Umbilical cord (tissue), 2 donors: ENCODE data around the gene CFAP92. TPM values are rescaled to one million over a fixed set of nuclear protein-coding genes. Genes with fewer than 3 reads are reported as not detected.

ENCODE experiments used
- DNase-seq: peaks from one replicate; pipeline ENCODE4 v3.0.0-alpha.2; 2015; ENCODE audit warnings: low spot score
- total RNA-seq: library from RNA; depleted of rRNA; stranded (reverse); fragments of >200 nt; gene quantifications from one replicate; pipeline ENCODE4 v1.2.3, GENCODE V29; 2014; ENCODE audit warnings: low replicate concordance; ENCODE audit not compliant: insufficient read depth

The CFAP92 gene, protein sequence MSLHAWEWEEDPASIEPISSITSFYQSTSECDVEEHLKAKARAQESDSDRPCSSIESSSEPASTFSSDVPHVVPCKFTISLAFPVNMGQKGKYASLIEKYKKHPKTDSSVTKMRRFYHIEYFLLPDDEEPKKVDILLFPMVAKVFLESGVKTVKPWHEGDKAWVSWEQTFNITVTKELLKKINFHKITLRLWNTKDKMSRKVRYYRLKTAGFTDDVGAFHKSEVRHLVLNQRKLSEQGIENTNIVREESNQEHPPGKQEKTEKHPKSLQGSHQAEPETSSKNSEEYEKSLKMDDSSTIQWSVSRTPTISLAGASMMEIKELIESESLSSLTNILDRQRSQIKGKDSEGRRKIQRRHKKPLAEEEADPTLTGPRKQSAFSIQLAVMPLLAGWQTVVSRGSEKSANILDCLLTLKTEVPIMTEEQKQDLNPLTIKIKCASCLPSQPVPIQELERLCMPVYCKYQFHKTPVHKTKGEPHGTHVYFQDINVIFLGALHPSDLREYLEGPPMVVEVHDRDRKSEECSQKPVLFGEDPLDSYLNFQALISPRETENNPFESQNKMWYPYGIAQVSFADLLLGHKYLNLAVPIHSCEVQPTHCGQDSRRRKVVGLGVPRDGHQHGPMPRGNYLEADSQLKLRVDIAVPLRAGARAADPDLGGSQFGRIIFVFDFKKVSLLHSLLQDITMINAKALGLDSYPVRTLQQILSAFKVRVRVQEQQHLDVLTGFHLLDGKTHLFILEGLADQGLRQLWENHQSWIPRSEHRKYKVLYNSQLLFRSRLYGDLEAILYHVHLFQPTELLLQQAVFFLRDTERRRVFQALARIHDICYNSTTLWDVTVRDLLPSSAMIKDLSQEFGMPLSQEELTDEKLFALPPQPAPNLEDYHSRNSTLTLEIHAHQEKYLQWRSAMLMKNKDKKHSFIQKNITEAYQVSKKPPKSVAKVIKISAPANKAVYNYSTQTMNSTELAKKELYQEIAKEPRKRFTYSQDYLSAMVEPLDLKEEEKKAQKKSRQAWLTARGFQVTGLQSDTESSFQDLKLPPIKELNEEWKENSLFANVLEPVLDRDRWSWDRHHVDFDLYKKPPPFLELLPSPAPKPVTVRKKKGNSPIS
- 2.2 TPM for total RNA-seq

DNA sequence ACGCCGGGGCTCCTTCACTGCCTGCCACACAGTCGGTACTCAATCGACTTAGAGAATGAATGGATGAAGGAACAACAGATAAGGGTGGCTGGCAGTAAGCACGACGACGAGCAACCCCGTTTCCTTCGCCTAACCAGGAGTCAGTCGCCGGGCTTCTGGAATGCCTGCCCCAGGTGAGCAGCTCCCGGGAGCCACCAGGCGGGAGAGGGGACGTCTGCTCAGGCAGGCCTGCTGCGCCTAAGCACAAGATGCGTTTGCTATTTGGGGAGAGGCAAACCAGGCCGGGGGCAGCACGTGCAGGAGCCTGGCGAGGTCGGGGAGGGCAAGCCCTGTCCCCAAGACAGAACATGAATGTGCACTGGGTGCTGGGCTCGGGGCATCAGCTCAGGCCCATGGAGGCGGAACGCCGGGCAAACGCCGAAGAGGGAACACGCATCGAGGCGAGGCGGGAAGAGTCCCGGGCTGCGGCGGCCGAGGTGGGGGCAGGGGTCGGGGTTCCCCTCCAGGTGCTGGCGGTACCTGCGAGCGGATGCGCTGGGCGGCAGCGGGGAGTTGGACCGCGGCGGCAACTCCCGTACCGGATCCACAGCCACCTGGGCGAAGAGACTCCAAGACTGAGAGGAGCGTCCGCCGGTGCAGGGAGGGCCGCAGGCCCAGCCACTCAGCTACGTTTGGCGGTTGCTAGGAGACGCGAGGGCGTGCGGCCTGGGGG, at the start of gene CFAP92:
Gene CFAP92 (minus strand): TSS at position 616 of the 712 bp plus-strand sequence. CDS start 772 bp downstream, outside the sequence.
- DNase-seq: peak; percentile 82

DNA sequence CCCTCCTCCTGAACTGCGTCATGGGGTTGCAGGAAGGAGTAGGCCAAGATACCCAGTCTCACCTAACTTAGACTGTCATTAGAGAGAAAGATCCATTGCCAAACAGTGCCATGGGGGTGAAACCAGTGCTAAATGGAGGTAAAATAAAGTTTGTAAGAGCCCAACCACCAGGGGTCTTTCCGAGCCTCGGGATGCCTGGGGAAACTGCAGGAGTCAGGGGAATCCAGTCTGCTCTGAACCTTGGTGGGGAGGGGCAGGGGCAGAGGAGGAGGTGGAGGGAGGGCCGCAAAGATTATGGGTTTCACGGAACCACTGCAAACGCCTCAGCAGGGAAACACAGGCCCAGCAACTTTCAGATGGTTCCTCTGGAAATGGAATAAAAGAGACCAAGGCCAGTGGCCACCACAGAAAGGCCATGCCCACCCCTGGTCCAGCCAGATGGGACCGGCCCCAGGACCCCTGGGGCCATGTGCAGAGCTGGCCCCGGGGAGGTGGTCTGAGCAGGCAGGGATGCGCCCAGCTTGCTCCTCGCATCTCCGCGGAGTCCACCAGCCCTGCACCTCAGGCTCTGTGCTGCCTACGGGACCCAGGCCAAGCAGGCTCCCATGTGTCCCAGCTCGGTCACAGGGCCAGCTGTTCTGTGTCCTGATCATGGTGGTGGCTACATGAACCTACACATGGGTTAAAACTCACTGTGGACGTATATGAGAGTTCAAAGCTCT, 46.9 kb upstream of the CFAP92 start:
- DNase-seq: no peak

DNA sequence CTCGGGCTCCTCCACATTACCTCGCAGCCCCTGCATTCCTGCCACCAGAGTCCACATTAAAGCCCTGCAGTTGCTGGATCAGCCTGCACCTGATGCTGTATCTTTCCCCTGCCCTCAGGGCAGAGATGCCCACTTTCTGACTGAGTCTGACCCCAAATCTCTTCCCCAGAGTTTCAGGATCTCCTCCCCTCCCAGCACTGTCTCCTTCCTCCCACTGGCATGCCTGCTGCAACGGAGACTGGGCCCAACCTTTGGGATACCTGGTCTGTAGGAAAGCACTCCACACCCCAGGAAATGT, 46.1 kb upstream of the CFAP92 start:
- no peak for DNase-seq

DNA sequence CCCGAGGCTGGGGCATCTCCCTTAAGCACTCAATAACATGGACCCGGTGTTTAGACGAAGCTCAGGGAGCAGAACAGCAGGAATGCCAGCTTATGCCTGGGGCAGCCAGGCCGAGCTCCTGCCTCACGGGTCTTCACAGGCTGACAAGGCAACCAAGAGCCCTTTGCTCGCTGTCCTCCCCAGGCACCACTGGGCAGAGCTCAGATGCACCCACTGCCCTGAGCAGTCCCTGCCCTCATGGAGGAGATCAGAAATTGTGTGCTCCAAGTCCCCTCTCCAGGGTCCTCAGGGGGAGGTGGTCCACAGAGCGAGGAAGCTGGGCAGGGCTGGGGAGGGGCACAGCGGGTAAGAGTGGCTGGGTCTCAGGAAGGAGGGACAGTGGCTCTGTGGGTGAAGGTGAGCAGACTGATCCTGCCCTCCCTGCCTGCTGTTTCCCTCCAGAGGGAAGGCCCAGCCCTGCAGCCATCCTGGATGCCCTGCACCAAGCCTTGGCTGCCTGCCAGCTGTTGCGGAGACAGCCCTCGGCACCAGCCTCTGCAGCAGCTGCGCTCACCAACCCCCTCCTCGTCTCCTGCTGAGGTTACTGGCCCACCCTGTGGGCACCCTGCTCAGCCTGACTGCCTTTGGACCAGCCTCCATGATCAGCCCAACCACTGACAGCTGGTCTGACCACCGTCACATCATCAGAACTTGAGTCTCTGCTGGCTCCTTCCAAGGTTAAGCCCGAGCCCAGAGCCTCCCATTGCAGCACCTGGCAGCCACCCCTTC, 45.6 kb upstream of the CFAP92 start:
- DNase-seq: no peak

DNA sequence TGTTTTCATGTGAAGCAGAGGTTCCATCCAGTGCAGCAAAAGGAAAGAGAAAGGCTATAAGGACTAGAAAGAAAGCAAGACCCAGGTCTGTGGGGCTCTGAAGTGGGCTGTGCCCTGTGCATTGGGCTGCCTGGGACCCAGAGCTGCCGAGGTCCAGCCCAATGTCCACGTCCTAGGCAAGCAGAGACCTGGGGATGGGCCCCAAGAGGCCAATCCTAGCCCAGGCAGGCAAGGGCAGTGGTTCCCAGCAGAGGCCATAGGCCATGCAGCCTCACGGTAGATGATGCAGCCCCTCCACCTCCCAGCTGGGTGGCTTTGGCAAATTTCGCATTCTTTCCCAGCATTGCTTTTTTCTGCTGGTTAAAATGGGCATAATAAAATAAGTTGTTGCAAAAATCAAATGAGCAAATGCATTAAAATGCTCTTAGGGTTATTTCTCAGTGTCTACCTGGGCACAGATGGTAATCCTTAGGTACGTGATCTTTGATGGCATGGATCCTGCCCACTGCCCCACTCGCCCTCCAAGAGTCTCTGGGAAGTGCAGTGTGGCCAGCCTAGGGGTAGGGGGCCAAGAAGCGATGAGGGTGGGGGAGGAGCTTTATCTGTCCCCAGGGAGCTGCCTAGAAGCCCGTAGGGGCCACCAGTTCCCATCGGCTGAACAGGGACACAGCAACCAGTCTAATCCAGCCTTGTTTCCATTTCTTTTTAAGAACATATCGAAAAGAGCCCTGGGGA, 44.4 kb upstream of the CFAP92 start:
- DNase-seq: no peak

DNA sequence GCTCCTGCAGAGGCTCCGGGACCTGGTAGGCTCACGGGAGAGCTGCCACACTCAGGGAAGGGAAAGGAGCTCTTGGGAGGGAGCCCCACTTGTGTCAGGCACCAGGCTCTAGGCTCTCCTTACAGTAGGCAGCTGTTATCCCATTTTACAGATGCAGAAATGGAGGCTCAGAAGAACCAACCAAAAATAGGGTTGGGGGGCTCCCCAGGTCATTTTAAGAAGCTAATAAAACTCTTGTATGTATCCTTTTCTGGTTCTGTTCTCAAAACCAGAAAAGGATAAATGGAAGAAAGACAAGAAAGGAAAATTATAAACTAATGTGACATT, 43.2 kb upstream of the CFAP92 start:
- no peak for DNase-seq

DNA sequence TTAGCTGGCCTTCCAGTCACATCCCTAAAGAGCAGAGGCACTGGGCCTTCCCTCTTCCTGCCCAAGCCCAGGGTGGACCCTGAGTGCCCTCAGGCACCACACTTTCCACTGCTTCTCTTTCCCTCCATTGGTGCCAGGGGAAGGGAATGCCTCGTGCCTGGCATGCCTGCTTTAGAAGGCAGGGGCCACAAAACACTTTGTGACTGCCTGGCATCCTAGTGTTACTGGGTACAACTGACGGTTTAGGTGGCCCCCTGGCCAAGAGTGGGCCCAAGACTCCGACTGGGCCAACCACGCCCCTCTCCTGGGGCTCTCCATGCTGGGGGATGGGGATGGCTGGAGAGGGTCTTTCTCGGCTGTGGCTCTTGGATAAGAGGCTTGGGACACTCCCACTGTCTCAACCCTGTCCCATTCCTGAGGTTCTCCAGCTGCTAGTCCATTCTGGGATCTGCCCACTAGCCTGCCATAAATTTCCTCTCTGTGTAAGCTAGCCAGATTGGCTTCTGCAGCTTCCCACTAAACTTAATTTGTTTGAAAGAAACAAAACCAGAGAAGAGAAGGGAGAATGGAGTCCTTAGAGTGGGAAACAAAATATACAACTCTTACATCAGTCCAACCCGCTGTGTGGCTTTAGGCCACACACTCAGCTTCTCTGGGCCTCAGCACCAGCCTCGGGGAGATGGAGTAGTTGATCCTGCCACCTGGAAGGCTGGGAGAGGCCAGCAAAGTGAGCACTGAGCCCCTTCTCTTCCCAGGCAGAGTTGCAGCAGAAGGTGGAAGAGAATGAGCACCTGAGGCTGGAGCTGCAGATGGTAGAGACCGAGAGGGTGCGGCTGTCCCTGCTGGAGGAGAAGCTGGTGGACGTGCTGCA, 42.6 kb upstream of the CFAP92 start:
- DNase-seq: no peak

DNA sequence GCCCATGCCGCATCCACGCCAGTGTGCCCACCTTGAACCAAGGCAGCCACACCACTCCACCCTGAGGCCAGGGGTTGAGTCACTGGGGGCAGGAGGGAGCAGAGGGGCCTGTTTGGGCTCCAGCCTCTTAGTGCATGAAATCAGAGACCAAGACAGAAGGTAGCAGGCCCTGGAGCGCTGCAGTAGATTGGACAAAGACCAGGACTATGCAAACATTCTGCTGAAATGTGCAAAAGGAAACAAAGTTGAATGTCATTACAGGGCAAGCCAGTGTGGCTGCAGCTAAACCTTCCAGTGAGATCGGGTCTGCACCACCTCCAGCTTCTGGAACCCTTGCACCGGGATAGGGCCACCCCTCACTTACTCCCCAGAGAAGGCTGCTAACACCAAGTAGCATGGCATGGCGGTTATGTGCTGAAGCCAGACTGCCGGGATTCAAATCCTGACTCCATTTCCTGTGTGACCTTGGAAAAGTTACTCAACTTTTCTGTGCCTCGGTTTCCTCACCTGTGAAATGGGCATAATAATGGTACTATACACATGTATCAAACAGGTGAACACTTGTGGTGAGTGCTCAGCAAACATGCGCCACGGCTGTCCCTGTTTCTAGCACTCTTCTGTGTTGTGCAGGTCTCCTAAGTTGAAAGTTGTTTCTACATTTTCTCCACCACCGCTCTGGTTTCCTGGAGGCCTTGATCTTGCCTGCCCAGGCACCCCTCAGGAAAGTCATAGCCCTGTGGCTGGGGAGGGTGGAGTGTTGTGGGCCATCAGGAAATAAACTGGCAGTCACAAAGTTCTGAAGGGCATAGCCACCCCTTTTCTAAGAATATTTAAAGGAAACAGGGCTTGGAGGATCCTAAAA, 41.7 kb upstream of the CFAP92 start:
- no peak for DNase-seq

DNA sequence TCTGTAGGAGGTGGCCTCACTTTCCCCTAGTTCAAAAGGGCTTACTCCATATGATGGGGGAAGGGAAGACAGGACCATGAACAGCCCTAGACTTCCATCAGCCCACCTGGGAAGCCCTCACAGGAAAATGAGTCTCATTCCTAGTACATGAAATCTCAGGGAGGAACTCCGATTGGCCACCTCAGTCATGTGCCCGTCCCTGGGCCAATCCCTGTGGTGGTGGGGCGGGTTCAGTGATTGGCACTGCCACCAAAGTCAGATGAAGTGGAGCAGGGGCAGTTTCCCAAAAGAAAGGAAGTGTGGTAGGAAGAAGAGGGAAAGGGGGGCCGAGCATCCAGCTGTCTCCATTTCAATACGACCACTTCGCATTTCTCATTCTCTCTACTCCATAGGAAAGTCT, 40.8 kb upstream of the CFAP92 start:
- DNase-seq: no peak

DNA sequence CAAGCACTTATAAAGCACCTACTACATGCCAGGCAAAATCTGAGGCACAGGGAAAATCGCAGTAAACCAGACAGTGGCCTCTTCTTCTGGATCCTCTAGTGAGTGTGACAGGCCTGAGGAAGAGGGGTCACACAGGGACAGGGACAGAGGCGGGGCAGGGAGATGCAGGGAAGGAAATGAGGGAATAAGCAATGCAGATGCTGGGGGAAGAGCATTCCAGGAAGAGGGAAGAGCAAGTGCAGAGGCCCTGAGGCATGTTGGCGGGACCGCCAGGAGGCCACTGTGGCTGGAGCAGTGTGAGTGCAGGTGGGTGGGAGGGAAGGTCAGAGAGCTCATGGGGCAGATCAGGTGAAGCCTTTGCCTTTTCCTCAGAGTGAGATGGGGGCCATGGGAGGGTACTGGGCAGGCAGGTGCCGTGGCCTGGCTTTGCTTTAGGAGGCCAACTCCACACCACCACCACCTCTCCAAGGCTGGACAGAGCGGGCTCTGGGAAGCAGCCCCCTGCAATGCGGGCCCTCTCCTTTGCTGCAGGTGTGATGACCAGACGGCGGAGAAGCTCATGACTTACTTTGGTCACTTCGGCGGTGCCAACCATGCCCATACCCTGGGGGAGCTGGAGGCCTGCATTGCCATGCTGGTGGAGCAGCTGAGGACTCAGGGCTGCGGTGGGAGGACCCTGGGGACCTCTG, 39.9 kb upstream of the CFAP92 start:
- DNase-seq: no peak

DNA sequence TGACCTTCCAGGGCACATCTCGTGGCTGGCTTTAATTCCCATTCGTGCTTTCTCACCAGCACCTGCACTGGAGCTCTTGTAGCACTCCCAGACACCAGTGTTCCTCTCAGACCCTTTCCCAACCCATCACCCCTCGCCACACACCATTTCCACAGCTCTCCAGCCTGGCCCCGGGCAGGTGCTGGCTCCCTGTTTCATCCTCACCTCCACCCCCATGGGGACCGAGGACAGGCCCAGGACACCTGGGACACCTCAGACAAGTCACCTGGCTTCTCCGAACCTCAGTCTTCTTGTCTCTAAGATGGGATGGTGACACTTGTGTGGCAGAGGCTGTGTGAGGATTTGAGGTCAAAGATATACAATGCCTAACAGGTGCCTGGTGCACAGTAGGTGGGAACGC, 39.3 kb upstream of the CFAP92 start:
- no peak for DNase-seq

DNA sequence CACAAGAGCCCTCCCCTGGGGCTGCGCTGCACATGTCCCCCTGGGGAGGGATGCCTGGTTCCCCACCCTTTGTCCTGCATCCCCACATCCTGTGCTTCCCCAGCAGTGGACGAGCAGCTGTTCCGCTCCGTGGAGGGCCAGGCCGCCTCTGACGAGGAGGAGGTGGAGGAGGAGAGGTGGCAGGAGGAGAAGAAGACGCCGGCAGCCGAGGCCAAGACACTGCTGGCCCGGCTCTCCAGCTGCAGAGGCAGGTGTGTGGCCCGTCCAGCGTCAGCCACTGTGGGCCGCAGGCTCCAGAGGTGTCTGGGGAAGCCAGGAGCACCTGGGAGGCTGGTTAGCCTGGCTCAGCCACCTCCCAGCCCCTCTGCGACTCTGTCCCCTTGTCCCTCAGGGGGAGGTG, 38.8 kb upstream of the CFAP92 start:
- no peak for DNase-seq

DNA sequence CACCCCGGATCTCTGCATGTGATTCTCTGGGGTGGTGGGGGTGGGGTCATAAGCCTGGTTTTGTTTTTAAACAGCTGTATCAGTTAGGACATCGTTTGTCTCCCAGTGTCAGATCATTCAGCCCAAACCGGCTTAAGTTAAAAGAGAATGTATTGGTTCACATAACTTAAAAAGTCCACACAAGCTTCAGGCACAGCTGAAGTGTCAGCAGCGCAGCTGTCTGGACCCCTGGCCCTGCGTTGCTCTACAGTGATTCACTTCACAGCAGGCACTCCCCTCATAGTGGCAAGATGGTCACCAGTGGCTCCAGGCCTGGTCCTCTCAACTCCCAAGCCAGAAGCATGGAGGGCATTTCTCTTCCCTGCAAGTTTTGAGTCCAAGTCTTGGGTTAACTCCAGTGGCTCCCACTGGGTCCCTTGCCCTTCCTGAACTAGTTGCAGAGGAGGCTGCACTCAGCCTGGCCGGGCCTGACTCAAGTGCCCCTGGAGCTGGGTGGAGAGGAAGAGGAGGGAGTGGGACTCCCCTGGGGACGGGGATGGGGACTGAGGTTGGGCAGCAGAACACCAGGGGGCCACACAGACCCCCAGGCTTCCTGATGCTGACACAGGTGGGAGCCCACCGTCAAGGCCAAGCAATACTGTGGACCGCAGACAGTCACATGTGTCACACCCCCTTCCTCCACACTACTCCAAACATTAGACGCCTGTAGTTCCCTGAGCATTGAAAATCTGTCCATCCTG, 37.8 kb upstream of the CFAP92 start:
- no peak for DNase-seq

DNA sequence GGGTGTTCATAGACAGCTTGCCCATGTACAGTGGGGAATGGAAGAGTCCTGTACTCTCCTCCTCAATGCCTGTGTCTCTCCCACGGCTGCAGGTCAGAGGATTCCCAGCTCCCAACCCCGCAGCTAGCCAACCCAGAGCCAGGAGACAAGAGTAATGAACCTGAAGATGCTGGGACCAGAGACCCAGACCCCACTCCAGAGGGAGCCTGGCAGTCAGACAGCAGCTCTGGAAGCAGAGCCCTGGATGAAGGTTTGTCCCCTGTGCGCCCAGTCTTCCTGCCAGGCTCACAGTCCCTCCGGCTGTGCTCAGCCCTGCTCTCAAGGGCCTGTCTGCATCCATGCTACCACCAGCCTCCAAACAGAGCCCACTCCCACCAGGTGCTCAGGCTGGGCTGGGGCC, 36.7 kb upstream of the CFAP92 start:
- DNase-seq: no peak

DNA sequence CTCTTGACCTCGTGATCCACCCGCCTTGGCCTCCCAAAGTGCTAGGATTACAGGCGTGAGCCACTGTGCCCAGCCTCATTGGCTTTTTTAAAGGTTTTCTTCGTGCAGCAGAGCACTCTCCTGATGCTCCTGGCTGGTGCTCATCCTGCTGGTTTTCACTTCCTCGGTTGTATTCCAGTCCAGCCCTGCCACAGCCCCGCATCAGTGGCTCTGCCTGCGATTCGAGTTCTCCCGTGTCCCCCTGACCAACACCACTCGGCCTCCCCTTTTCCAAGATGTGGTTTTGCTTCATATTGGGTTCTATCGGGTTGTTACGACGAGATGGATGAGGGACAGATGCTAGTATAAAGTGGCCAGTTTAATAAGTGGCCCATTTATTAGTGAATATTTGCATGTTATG, 35.0 kb upstream of the CFAP92 start:
- DNase-seq: no peak

DNA sequence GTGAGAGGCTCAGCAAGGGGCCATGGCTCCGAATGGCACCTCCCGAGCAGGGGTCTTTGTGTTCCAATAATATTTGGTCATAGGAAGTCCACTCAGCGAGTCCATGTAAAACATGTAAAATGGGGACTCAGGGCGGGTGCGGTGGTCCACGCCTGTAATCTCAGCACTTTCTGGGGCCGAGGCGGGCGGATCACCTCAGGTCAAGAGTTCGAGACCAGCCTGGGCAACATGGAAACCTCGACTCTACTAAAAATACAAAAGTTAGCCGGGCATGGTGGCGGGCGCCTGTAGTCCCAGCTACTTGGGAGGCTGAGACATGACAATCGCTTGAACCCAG, 33.6 kb upstream of the CFAP92 start:
- DNase-seq: no peak
